ENCODE measurements around the gene RSPH1. TPM values are rescaled to one million over a fixed set of nuclear protein-coding genes. Genes with fewer than 3 reads are reported as not detected.

Gene RSPH1
- total RNA-seq, 1 donor from 2014 or later, result not detected

GRCh38 chr21:42493109-42494060 lies 2.6 kb downstream of the RSPH1 start:
- intact Hi-C loops (cut with DNase I), result no loop called here
- DNase-seq, result no peak
- no peak for ATAC-seq (ENCODE audit: poor library complexity)

- ATAC-seq (ENCODE audit: poor library complexity), result no peak
- intact Hi-C loops (cut with DNase I), result no loop called here
- no peak for DNase-seq
Measured at GRCh38 chr21:42492201-42492600, 3.8 kb downstream of the RSPH1 start.

- intact Hi-C loops (cut with DNase I), result no loop called here
- no peak for ATAC-seq (ENCODE audit: poor library complexity)
- DNase-seq, result no peak
Measured at GRCh38 chr21:42491328-42491727, 4.7 kb downstream of the RSPH1 start.

- intact Hi-C loops (cut with DNase I), result no loop called here
- ATAC-seq (ENCODE audit: poor library complexity), result no peak
- no peak for DNase-seq
Measured at GRCh38 chr21:42490720-42491119, 5.3 kb downstream of the RSPH1 start.

- intact Hi-C loops (cut with DNase I), result no loop called here
Measured at GRCh38 chr21:42489991-42490390, 6.0 kb downstream of the RSPH1 start.

DNA sequence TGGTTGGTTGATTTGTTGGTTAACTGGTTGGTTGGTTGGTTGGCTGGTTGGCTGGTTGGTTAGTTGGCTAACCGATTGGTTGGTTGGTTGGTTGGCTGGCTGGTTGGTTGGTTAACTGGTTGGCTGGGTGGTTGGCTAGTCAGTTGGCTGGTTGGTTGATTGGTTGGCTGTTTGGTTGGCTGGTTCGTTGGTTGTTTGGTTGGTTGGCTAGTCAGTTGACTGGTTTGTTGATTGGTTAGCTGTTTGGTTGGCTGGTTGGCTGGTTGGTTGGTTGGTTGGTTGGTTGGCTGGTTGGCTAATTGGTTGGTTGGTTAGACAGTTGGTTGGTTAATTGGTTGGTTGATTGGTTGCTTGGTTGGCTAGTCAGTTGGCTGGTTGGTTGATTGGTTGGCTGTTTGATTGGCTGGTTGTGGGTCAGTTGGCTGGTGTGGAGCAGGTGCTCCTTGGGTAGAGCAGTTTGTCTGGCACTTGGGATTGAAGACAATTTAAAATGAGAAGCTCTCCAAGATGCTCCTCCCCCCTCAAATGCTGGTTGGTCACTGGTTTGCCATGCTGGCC lies 6.9 kb downstream of the RSPH1 start:
- DNase-seq, result no peak
- ATAC-seq (ENCODE audit: poor library complexity), result no peak
- intact Hi-C loops (cut with DNase I), result no loop called here

More at GRCh38 chr21:42489991-42490390, 6.0 kb downstream of the RSPH1 start:
- DNase-seq (no peak), ATAC-seq (ENCODE audit: poor library complexity) (no peak)

- ATAC-seq (ENCODE audit: poor library complexity) (no peak), DNase-seq (no peak)
- intact Hi-C loops (cut with DNase I), result no loop called here
Measured at GRCh38 chr21:42486531-42486930, 9.5 kb downstream of the RSPH1 start.

- no peak for ATAC-seq (ENCODE audit: poor library complexity)
- intact Hi-C loops (cut with DNase I), result no loop called here
- no peak for DNase-seq
Measured at GRCh38 chr21:42486072-42486471, 10.0 kb downstream of the RSPH1 start.

DNA sequence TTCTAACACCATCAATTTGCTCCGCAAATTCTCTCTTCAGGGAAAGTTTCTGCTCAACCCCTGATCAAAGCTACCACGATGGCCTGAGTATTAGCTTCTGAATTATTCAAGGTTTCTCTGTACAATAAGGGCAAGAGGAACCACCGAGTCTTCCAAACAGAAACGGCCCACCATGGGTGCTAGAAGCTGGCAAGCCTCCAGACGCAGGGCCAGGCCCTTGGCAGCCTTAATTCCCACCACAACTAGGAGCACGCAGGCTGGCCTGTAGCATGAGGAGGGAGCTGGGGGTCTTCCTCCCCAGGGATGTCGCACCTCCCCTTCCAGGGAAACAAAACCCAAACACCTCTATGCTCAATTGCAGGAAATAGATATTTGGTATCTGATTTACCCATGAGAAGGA lies 11.1 kb downstream of the RSPH1 start:
- ATAC-seq (ENCODE audit: poor library complexity) (no peak), DNase-seq (no peak)
- intact Hi-C loops (cut with DNase I), result no loop called here

- ATAC-seq (ENCODE audit: poor library complexity) (no peak), DNase-seq (no peak)
- intact Hi-C loops (cut with DNase I), result no loop called here
Measured at GRCh38 chr21:42481169-42481568, 14.9 kb downstream of the RSPH1 start.

- intact Hi-C loops (cut with DNase I), result no loop called here
- ATAC-seq (ENCODE audit: poor library complexity), result no peak
- no peak for DNase-seq
Measured at GRCh38 chr21:42480736-42481135, 15.3 kb downstream of the RSPH1 start.

DNA sequence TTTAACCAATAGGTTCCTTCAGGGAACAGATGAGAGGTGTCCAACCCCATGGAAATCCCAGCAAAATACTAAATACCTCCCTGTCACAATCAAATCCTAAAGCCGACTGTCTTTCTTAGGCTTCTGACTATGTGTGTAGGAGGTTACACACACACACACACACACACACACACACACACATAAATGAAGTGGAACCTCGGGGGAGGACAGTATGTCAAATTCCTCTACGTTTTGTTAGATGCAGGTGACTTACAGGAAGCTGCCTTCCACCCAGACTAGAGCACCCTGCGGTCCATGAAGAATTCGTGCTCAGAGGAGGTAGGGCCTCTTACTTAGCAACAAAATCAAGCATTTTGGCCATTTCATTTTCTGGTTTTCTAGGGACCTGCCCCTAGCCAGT lies 16.4 kb downstream of the RSPH1 start:
- intact Hi-C loops (cut with DNase I), result no loop called here
- DNase-seq (no peak), ATAC-seq (ENCODE audit: poor library complexity) (no peak)

DNA sequence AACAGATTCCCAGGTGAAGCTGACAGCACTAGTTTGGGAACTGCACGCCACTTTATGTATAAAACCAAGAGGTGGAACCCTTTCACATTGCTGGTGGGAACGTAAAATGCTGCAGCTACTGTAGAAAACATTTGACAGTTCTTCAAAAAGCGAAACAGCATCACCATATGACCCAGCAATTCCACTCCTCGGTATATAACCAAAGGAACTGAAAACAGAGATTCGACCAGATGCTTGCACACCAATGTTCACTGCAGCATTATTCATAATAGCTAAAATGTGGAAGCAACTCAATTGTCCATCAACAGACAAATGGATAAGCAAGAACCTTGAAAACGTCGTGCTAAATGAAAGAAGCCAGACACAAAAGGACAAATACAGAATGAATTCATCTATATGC lies 17.5 kb downstream of the RSPH1 start:
- intact Hi-C loops (cut with DNase I), result no loop called here
- ATAC-seq (ENCODE audit: poor library complexity), result no peak
- DNase-seq, result no peak

GRCh38 chr21:42476388-42477331 lies 19.4 kb downstream of the RSPH1 start:
- intact Hi-C loops (cut with DNase I), result no loop called here

DNA sequence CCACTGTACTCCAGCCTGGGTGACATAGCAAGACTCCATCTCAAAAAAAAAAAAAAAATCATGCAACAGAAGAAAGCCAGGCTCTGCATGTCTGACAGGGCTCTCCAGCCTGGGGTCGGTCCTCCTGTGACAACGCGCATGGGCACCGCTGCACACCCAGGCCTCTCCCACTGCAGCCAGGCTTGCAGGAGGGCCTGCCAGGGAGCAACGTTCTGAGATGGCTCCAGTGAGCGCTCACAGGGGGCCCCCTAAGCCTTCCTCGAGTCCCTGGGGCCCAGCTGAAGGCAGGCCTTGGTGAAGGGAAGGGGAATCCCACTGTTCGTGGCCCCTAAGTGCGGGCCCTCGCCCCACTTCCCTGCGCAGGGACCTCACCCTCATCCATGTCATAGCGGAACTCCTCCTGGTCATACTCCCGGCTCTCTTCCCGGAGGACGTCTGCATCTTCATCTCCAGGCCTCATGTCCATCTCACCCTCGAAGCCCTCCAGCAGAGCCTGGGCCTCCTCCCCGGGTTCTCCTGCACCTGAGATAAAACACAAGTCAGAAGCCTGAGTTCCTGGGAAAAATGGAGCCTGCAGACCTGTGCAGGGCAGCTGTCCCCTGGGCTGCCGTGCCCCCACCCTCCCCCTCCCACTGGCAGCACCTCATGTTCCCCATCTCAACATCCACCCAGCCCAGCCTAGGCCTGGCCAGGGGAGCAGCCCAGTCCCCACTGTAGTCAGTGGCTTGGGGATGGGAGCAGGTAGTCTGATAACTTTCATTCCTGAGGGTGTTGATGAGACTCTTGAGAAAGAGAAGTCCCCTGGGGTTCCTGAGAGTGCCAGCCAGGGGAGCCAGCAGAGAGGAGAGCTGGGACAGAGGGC lies 20.3 kb downstream of the RSPH1 start:
- DNase-seq (no peak), ATAC-seq (ENCODE audit: poor library complexity) (no peak)

More at GRCh38 chr21:42476388-42477331, 19.4 kb downstream of the RSPH1 start:
- DNase-seq (no peak), ATAC-seq (ENCODE audit: poor library complexity) (no peak)

GRCh38 chr21:42475036-42475435 lies 21.0 kb downstream of the RSPH1 start:
- intact Hi-C loops (cut with DNase I), result no loop called here
- ATAC-seq (ENCODE audit: poor library complexity), result no peak
- no peak for DNase-seq

More for the DNA sequence above, 20.3 kb downstream of the RSPH1 start:
- intact Hi-C loops (cut with DNase I), result no loop called here

DNA sequence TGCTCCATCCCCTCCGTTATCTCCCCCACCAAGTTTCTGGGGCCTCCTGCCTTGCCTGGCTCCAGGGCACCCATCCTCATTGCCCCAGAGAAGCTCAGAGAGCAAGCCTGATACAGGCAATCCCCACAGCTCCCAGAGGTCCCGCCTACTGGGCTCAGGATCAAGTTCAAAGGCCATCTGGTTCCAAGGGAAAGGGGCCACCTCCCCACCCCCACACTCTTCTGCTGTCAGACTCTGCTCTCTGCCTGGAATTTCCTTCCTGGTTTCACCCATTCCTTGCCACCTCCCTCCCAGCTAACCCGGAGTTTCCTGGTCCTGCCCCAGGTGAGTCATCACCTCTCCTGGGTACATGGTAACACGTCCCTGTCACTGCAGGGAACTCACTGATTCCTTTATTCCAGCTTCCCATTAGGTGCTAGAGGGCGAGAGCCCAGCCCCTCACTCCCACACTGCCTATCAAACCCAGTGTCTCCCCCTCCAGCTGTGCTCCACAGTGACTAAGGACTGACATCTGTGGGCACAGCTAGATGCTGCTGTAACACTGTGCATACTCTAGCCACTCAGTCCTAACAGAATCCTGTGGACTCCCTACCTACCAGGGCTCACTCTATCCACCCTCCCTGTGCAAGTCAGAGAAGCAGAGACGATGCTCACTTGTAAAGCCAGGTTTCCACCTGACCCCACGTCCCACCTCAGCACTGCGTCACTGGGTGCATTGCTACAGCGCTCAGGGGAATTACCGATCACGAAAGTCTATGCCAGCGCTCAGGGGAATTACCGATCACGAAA lies 21.8 kb downstream of the RSPH1 start:
- peak; percentile 31 for ATAC-seq (ENCODE audit: poor library complexity)
- intact Hi-C loops (cut with DNase I), result no loop called here
- DNase-seq, result no peak

All from Right ventricle myocardium superior (tissue), 1 donor.